GM12892 (cell line): Measurements from ENCODE around the gene ANKS4B.

Source experiments
- POLR2A ChIP-seq: IDR thresholded peaks from 2 replicates; pipeline ENCODE4 v1.6.1; 2011; ENCODE audit warnings: low read depth, low read length, control low read depth
- POLR2AphosphoS5 ChIP-seq: IDR thresholded peaks from 2 replicates; pipeline ENCODE4 v1.6.1; 2011; ENCODE audit warnings: low read depth, low read length, control low read depth

GRCh38 chr16:21185659-21186325, 47.7 kb upstream of the ANKS4B start:
- TF ChIP-seq POLR2AphosphoS5 (no peak), POLR2A (no peak)
